Activated CD8-positive, alpha-beta T cell treated with anti-CD3 and anti-CD28 coated beads for 36 hours (primary cell): ENCODE measurements around the gene BRSK2. TPM values are rescaled to one million over a fixed set of nuclear protein-coding genes. Genes with fewer than 3 reads are reported as not detected.

Source experiments
- ATAC-seq: fragments of 200-7000 bp; cut with Tn5 transposase; one replicate; pipeline ENCODE4 v1.10.0; 2021; ENCODE audit warnings: mild to moderate bottlenecking, moderate library complexity
- CTCF ChIA-PET: fragments of 350-600 bp; sonication (Branson Sonifier 250); formaldehyde crosslinking; loops from one replicate; lab custom pipeline; 2021; ENCODE audit warnings: antibody characterized with exemption; lab: Charles Lee
- POLR2A ChIA-PET: fragments of 350-600 bp; sonication (Branson Sonifier 250); formaldehyde crosslinking; loops from one replicate; lab custom pipeline; 2021; ENCODE audit warnings: antibody characterized with exemption; lab: Charles Lee
- DNase-seq: peaks from one replicate; pipeline ENCODE4 v3.0.0-alpha.2; 2020
- H3K27ac Mint-ChIP-seq: one replicate; pipeline ENCODE4 v1.8.0; 2021; ENCODE audit warnings: mild to moderate bottlenecking, mixed read lengths
- H3K27me3 Mint-ChIP-seq: one replicate; pipeline ENCODE4 v1.8.0; 2021; ENCODE audit warnings: mixed read lengths
- H3K36me3 Mint-ChIP-seq: one replicate; pipeline ENCODE4 v1.8.0; 2021; ENCODE audit warnings: low read depth, mixed read lengths
- H3K4me1 Mint-ChIP-seq: one replicate; pipeline ENCODE4 v1.8.0; 2021; ENCODE audit warnings: low read depth, mixed read lengths
- H3K4me3 Mint-ChIP-seq: one replicate; pipeline ENCODE4 v1.8.0; 2021; ENCODE audit warnings: mild to moderate bottlenecking, moderate library complexity, mixed read lengths
- H3K9me3 Mint-ChIP-seq: one replicate; pipeline ENCODE4 v1.8.0; 2021; ENCODE audit warnings: mixed read lengths
- intact Hi-C: fragments of 100-400 bp; cut with micrococcal nuclease; formaldehyde crosslinking; loops from one replicate; pipeline ENCODE4 v1.10.0; 2022
- total RNA-seq, 2 experiments: library from RNA; stranded (reverse); gene quantifications; one replicate each; pipeline ENCODE4 v1.2.3, GENCODE V29; 2021
- TF ChIP-seq, protein P1 (sequence below): fragments of 200-600 bp; IDR thresholded peaks from one replicate; pipeline ENCODE4 v1.8.0; 2022; ENCODE audit warnings: antibody characterized with exemption, mild to moderate bottlenecking

The BRSK2 gene
- total RNA-seq, 2 experiments from 2014 or later = 1.1 to 2.0 TPM

DNA sequence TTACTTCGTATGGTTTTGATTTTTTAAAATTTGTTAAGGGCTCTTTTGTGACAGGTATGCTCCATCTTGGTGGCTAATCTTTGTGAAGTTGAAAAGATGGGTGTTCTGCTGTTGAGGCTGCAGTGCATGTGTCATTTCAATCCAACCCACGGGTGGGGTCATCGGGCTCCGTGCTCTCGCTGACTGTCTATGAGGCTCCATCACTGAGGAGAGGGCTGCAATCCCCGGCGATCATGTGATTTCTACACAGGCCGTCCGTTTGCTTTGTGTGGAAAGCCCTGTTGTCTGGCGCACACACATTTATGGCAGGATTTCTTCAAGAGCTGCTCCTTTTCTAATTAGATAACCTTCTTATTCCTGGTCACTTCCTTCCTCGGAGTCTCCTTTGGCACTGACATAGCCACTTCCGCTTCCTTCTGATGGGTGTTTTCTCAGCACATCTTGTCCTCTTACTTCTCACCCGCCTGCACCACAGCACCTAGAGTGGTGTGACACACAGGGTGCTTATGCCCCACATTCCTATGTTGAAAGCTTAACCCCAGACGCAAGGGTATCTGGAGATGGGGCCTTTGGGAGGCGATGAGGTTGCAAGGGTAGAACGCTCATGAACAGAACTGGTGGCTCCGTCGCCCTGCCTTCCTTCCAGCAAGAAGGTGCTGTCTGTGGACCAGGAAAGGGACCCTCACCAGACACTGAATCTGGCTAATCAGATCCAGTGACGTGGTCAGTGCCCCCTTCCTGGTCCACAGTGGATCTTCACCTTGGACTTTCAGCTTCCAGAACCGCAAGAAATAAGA lies 87.4 kb downstream of the BRSK2 start:
- Mint-ChIP-seq H3K27me3 (no peaks in the 10 kb centered on the region), H3K4me3 (no peak overlapping the region), H3K4me1 (no peaks in the 10 kb centered on the region), H3K27ac (no peak overlapping the region), H3K36me3 (peaks cover 5% of the 10 kb centered on the region), H3K9me3 (no peaks in the 10 kb centered on the region)
- DNase-seq (no peak), ATAC-seq (no peak)
- CTCF ChIA-PET = no interaction called here
- POLR2A ChIA-PET = no interaction called here
- TF ChIP-seq, protein P1, sequence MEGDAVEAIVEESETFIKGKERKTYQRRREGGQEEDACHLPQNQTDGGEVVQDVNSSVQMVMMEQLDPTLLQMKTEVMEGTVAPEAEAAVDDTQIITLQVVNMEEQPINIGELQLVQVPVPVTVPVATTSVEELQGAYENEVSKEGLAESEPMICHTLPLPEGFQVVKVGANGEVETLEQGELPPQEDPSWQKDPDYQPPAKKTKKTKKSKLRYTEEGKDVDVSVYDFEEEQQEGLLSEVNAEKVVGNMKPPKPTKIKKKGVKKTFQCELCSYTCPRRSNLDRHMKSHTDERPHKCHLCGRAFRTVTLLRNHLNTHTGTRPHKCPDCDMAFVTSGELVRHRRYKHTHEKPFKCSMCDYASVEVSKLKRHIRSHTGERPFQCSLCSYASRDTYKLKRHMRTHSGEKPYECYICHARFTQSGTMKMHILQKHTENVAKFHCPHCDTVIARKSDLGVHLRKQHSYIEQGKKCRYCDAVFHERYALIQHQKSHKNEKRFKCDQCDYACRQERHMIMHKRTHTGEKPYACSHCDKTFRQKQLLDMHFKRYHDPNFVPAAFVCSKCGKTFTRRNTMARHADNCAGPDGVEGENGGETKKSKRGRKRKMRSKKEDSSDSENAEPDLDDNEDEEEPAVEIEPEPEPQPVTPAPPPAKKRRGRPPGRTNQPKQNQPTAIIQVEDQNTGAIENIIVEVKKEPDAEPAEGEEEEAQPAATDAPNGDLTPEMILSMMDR = no peak
- intact Hi-C loops = no loop called here

DNA sequence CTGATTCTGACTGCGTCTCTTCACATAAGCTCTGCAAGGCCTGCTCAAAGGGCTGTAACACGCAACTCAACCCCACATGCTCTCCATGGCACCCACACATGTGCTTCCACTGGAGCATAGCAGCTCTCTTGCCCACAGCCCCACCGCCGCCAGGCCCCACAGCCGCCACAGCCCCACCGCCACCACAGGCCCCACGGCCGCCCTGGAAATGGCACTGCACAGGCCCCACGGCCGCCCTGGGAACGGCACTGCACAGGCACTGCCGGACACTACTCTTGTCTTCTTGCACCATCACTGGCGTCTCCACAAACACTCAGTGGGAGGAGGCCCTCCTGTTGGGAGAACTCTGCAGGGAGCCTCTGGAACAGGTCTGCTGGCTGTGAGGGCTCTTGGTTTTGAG lies 88.3 kb downstream of the BRSK2 start:
- no peak for ATAC-seq
- intact Hi-C loops = no loop called here
- H3K9me3 Mint-ChIP-seq = no peaks in the 10 kb centered on the region
- ChIA-PET POLR2A (no interaction called here), CTCF (no interaction called here)
- H3K27ac Mint-ChIP-seq = no peak overlapping the region
- TF ChIP-seq, protein P1 = no peak
- H3K4me3 Mint-ChIP-seq = no peak overlapping the region
- DNase-seq = no peak
- no peaks in the 10 kb centered on the region for H3K27me3 Mint-ChIP-seq
- no peaks in the 10 kb centered on the region for H3K4me1 Mint-ChIP-seq
- H3K36me3 Mint-ChIP-seq = peaks cover 5% of the 10 kb centered on the region

DNA sequence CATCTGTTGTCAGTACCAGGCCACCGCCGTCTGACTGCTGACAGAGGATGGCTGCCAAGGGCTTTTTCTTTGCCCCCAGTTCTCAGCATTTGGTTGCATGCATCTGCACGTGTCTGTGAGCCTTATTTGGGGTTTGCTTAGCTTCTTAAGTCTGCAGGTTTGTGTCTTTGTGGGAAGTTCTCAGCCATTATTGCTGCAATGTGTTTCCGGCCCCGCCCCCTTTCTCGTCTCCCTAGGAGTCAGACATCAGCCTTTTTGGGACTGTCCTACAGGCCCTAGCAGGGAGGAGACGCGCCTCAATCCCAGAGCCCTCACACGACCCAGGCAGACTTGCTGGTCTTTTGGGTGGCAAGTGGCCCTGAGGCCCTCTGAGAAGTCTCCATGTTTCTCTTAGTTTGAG lies 88.8 kb downstream of the BRSK2 start:
- Mint-ChIP-seq H3K9me3 (no peaks in the 10 kb centered on the region), H3K4me3 (no peak overlapping the region), H3K27ac (no peak overlapping the region), H3K27me3 (no peaks in the 10 kb centered on the region), H3K4me1 (peaks cover 2% of the 10 kb centered on the region), H3K36me3 (peaks cover 5% of the 10 kb centered on the region)
- intact Hi-C loops = no loop called here
- CTCF ChIA-PET = interaction anchor here (0.9 kb wide), 1 partner anchor 96 kb away, joined by 3 read pairs; no protein-coding TSS in a partner anchor
- DNase-seq (no peak), ATAC-seq (no peak)
- POLR2A ChIA-PET = no interaction called here
- TF ChIP-seq, protein P1 = no peak

DNA sequence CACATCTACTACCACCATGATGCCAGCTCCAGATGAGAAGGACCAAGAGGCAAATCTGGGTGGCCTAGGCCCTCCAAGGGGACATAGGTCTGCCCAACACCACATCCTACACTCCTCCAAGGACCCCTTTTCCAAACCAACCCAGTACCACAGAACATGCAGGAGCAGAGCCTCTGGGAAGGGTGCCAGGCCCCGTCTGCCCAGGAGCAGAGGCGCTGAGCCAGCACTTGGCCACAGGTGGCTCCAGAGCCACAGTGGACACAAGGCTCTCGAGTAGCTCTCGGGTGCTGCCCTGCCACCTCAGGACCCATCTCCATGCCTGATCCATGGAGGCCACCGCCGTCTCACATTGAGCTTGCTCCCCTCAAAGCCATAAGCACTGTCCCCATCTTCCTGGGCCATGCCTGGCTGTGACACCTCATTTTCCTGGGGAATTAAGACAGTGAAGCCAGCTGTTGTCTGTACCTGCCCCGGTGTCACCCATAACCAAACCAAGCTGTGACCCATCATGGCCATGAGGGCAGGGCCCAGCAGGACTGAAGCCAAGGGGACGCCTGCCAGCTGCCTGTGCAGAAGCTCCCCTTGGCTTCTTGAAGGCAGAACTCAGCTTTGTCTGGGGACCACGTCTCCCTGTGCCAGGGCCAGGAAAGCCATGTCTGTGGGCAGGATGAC lies 89.4 kb downstream of the BRSK2 start:
- CTCF ChIA-PET = interaction anchor here (0.9 kb wide), 1 partner anchor 96 kb away, joined by 3 read pairs; no protein-coding TSS in a partner anchor
- Mint-ChIP-seq H3K36me3 (peaks cover 1% of the 10 kb centered on the region), H3K9me3 (no peaks in the 10 kb centered on the region), H3K4me1 (peaks cover 2% of the 10 kb centered on the region), H3K27ac (no peak overlapping the region), H3K27me3 (no peaks in the 10 kb centered on the region), H3K4me3 (no peak overlapping the region)
- intact Hi-C loops = no loop called here
- TF ChIP-seq, protein P1 = no peak
- DNase-seq (no peak), ATAC-seq (no peak)
- POLR2A ChIA-PET = interaction anchor here (0.8 kb wide), 1 partner anchor 177 kb away, joined by 3 read pairs; no protein-coding TSS in a partner anchor

DNA sequence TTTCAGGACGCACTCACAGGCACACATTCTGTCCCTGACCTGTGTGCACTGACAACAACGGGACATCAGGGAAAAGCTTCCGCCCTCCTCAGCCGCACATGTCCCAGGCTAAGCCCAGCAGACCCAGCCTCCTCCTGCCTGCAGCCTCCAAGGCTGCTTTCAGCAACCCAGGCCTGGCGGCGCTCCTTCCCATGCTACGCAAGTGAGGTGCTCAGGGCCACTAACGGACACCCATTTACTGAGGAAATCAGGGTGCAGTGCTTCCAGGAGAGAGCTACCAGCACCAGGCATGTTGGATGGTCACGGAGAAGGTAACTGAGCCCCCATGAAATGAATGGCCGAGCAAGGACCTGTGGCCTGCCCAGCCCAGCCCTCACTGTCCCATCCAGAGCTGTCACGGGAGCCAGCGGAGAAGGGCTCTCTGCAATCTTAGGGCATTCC lies 90.0 kb downstream of the BRSK2 start:
- intact Hi-C loops = no loop called here
- H3K36me3 Mint-ChIP-seq = no peaks in the 10 kb centered on the region
- no peaks in the 10 kb centered on the region for H3K9me3 Mint-ChIP-seq
- H3K4me1 Mint-ChIP-seq = peaks cover 2% of the 10 kb centered on the region
- CTCF ChIA-PET = interaction anchor here (0.9 kb wide), 1 partner anchor 95 kb away, joined by 3 read pairs; no protein-coding TSS in a partner anchor
- ATAC-seq = no peak
- H3K27ac Mint-ChIP-seq = no peak overlapping the region
- no peak for DNase-seq
- no peak overlapping the region for H3K4me3 Mint-ChIP-seq
- TF ChIP-seq, protein P1 = no peak
- H3K27me3 Mint-ChIP-seq = no peaks in the 10 kb centered on the region
- POLR2A ChIA-PET = interaction anchor here (0.8 kb wide), 1 partner anchor 177 kb away, joined by 3 read pairs; no protein-coding TSS in a partner anchor
